Psoas muscle (tissue), 8 donors: Measurements from ENCODE around the gene FGF2. TPM values are rescaled to one million over a fixed set of nuclear protein-coding genes. Genes with fewer than 3 reads are reported as not detected.

ENCODE experiments used
- ATAC-seq, 4 donors: fragments of 200-7000 bp; cut with Tn5 transposase; one replicate each; pipeline ENCODE4 v1.9.1; 2020; ENCODE audit warnings: moderate library complexity in 3 of 4, mild to moderate bottlenecking in 2 of 4
- DNase-seq, 2 donors: peaks; one replicate each; pipeline ENCODE4 v3.0.0-alpha.2; 2020
- H3K27ac ChIP-seq: fragments of 200-600 bp; one replicate; pipeline ENCODE4 v1.8.0; 2022
- H3K27me3 ChIP-seq, 3 donors: fragments of 200-600 bp in 1 of 3; one replicate each; pipeline versions ENCODE4 v1.6.1 to v1.8.0; 2013 to 2022; ENCODE audit warnings: low read length in 2 of 3, mild to moderate bottlenecking in 2 of 3, moderate library complexity in 1 of 3; ENCODE audit not compliant: insufficient read depth in 3 of 3
- H3K36me3 ChIP-seq, 2 donors: fragments of 200-600 bp in 1 of 2; one replicate each; pipeline versions ENCODE4 v1.6.1 to v1.8.0; 2013 to 2022; ENCODE audit warnings: low read depth in 1 of 2, mild to moderate bottlenecking in 1 of 2, moderate library complexity in 1 of 2; ENCODE audit not compliant: insufficient read depth in 1 of 2
- H3K4me1 ChIP-seq: fragments of 200-600 bp; one replicate; pipeline ENCODE4 v1.8.0; 2022
- H3K4me3 ChIP-seq: fragments of 200-600 bp; one replicate; pipeline ENCODE4 v1.8.0; 2022; ENCODE audit warnings: mild to moderate bottlenecking
- H3K9me3 ChIP-seq: fragments of 200-600 bp; one replicate; pipeline ENCODE4 v1.8.0; 2022
- WGBS, 3 donors: extraction: QIAGEN DNeasy Blood & Tissue Kit; methylation state at CpG; one replicate each; pipeline versions ENCODE4 v1.1.6 to v1.1.7; 2013; 5-methylcytosine and 5-hydroxymethylcytosine counted together
- intact Hi-C, 2 donors: fragments of 100-400 bp; cut with DNase I; formaldehyde crosslinking; loops; one replicate each; pipeline versions ENCODE4 v1.11.0 to v1.14.2; 2022
- polyA plus RNA-seq, 3 donors: library from polyadenylated mRNA; stranded (reverse); fragments of 200-250 nt; gene quantifications; one replicate each; pipeline ENCODE4 v1.2.3, GENCODE V29; 2013
- total RNA-seq, 4 donors: library from RNA; stranded (reverse); fragmentation: NEBNext Ultra II Directional in 2 of 4; extraction: Animal tissue kit (Norgen Biotek cat#: 25700) in 2 of 4; gene quantifications; one replicate each; pipeline versions ENCODE4 v1.2.1 to v1.2.4, GENCODE V29; 2021 to 2023
- TF ChIP-seq, protein P1 (sequence below): fragments of 200-600 bp; IDR thresholded peaks from one replicate; pipeline ENCODE4 v1.8.0; 2022; ENCODE audit warnings: antibody characterized with exemption
- donor health status: healthy with polysubstance abuse.
- donor health status: DM: no; HTN: no; CAD: no; lungs with moderate emphysema.
- donor health status: Bipolar disorder and iron deficiency.
- donor health status: healthy.
- donor health status: DM: yes; HTN: yes; CAD: no.
- donor health status: DM: no; HTN: no; CAD: no.
- donor health status: DM: no; HTN: no; CAD: no.
- donor health status: DM: yes; HTN: yes; CAD: no.

FGF2 gene
- total and polyA plus RNA-seq, 7 donors, result 0.86 to 3.7 (median 2.0) TPM

- H3K27me3 ChIP-seq, result no peaks in the 10 kb centered on the region
- ATAC-seq (no peak), DNase-seq (no peak)
- peaks cover 15% of the 10 kb centered on the region for H3K4me1 ChIP-seq
- peaks cover 0 to 13% of the 10 kb centered on the region in 2 donors for H3K36me3 ChIP-seq
- intact Hi-C loops, result loop anchor here in 1 of 2 donors (5.0 kb wide), 1 partner anchor 188 kb away; the partner anchor contains the start of gene BBS12
- TF ChIP-seq, protein P1, sequence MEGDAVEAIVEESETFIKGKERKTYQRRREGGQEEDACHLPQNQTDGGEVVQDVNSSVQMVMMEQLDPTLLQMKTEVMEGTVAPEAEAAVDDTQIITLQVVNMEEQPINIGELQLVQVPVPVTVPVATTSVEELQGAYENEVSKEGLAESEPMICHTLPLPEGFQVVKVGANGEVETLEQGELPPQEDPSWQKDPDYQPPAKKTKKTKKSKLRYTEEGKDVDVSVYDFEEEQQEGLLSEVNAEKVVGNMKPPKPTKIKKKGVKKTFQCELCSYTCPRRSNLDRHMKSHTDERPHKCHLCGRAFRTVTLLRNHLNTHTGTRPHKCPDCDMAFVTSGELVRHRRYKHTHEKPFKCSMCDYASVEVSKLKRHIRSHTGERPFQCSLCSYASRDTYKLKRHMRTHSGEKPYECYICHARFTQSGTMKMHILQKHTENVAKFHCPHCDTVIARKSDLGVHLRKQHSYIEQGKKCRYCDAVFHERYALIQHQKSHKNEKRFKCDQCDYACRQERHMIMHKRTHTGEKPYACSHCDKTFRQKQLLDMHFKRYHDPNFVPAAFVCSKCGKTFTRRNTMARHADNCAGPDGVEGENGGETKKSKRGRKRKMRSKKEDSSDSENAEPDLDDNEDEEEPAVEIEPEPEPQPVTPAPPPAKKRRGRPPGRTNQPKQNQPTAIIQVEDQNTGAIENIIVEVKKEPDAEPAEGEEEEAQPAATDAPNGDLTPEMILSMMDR, result no peak
- no peak overlapping the region for H3K4me3 ChIP-seq
- WGBS, 3 donors, result 88 to 93% (median 90%) methylated on average over 5 of the region's 5 CpGs
- no peak overlapping the region for H3K27ac ChIP-seq
- no peaks in the 10 kb centered on the region for H3K9me3 ChIP-seq
These were observed 93.8 kb downstream of the FGF2 start for GRCh38 chr4:122920473-122920872.

- intact Hi-C loops, result loop anchor here in 1 of 2 donors (5.0 kb wide), 1 partner anchor 189 kb away; the partner anchor contains the start of gene BBS12
- ATAC-seq, result no peak
- H3K4me1 ChIP-seq, result peaks cover 19% of the 10 kb centered on the region
These were observed 94.7 kb downstream of the FGF2 start for GRCh38 chr4:122921300-122921699.

GRCh38 chr4:122921971-122922876 lies 95.6 kb downstream of the FGF2 start, which contains the start of gene NUDT6:
Gene NUDT6, minus strand, starts transcription at chr4:122922597. Its CDS starts 25 bp downstream, at chr4:122922572.
- Histone ChIP-seq H3K4me1 (peaks cover 19% of the 10 kb centered on the region), H3K27me3 (no peaks in the 10 kb centered on the region), H3K36me3 (peaks cover 0 to 1% of the 10 kb centered on the region in 2 donors), H3K4me3 (peak within 1 kb of the TSS; percentile 84), H3K27ac (peak within 1 kb of the TSS; percentile 67), H3K9me3 (no peaks in the 10 kb centered on the region)
- peak; percentile 55 to 75 for DNase-seq
- ATAC-seq, result peak; percentile 80 to 95 (median 90)
- TF ChIP-seq, protein P1, result no peak
- WGBS, 3 donors, result 0 to 1% (median 0%) methylated on average over 59 to 63 of the region's 63 CpGs
- intact Hi-C loops, result loop anchor here in 1 of 2 donors (5.0 kb wide), 1 partner anchor 190 kb away; the partner anchor contains the start of gene BBS12

More at GRCh38 chr4:122921300-122921699, 94.7 kb downstream of the FGF2 start:
- TF ChIP-seq, protein P1, result no peak
- Histone ChIP-seq H3K27me3 (no peaks in the 10 kb centered on the region), H3K9me3 (no peaks in the 10 kb centered on the region), H3K4me3 (peak overlapping the region; percentile 84), H3K36me3 (peaks cover 0 to 7% of the 10 kb centered on the region in 2 donors), H3K27ac (no peak overlapping the region)
- WGBS, 3 donors, result 88 to 93% (median 89%) methylated on average over 5 of the region's 5 CpGs
- DNase-seq, result no peak

GRCh38 chr4:122922877-122923511 lies 96.4 kb downstream of the FGF2 start:
- Histone ChIP-seq H3K27ac (peak overlapping the region; percentile 67), H3K36me3 (peaks cover 0 to 3% of the 10 kb centered on the region in 2 donors), H3K9me3 (no peaks in the 10 kb centered on the region), H3K4me1 (peaks cover 19% of the 10 kb centered on the region), H3K4me3 (peak overlapping the region; percentile 84), H3K27me3 (no peaks in the 10 kb centered on the region)
- ATAC-seq, result peak; percentile 95 to 98 (median 98)
- 0 to 1% (median 0%) methylated on average over 34 of the region's 34 CpGs for WGBS, 3 donors
- TF ChIP-seq, protein P1, result no peak
- intact Hi-C loops, result loop anchor here in 1 of 2 donors (5.0 kb wide), 1 partner anchor 191 kb away; the partner anchor contains the start of gene BBS12
- DNase-seq, result peak; percentile 79 to 89
